Mesenchymal stem cell (in vitro differentiated cells and primary cell): Measurements from ENCODE around the gene IFRD1.

Experiments
- DNase-seq: peaks from one replicate; pipeline ENCODE4 v3.0.0-alpha.2; 2013
- H2AFZ ChIP-seq: one replicate; pipeline ENCODE4 v1.6.1; 2013; ENCODE audit warnings: low read depth, mild to moderate bottlenecking, control low read depth, inconsistent platforms, low read length, moderate library complexity
- H2AK5ac ChIP-seq: 2 replicates; pipeline ENCODE4 v1.6.1; 2013; ENCODE audit warnings: low read length, moderate library complexity, mild to moderate bottlenecking, inconsistent platforms; ENCODE audit not compliant: severe bottlenecking
- H2BK120ac ChIP-seq: one replicate; pipeline ENCODE4 v1.6.1; 2013; ENCODE audit warnings: low read depth, mild to moderate bottlenecking, inconsistent platforms, low read length, moderate library complexity
- H2BK12ac ChIP-seq, 2 experiments: one replicate each; pipeline ENCODE4 v1.6.1; 2013; ENCODE audit warnings: inconsistent platforms in 2 of 2, low read length in 2 of 2, mild to moderate bottlenecking in 2 of 2, moderate library complexity in 2 of 2, control low read depth in 1 of 2
- H2BK15ac ChIP-seq: one replicate; pipeline ENCODE4 v1.6.1; 2013; ENCODE audit warnings: mild to moderate bottlenecking, low read depth, inconsistent platforms; ENCODE audit not compliant: poor library complexity, severe bottlenecking
- H2BK5ac ChIP-seq: 2 replicates; pipeline ENCODE4 v1.6.1; 2013; ENCODE audit warnings: low read depth, mild to moderate bottlenecking, low read length, control low read depth, inconsistent platforms; ENCODE audit not compliant: poor library complexity, severe bottlenecking
- H3K14ac ChIP-seq, 2 experiments: one replicate each; pipeline ENCODE4 v1.6.1; 2013; ENCODE audit warnings: inconsistent platforms in 2 of 2, low read length in 2 of 2, control low read depth in 1 of 2, mild to moderate bottlenecking in 1 of 2, moderate library complexity in 1 of 2
- H3K18ac ChIP-seq, 2 experiments: one replicate each; pipeline ENCODE4 v1.6.1; 2013; ENCODE audit warnings: inconsistent platforms in 2 of 2, low read length in 2 of 2, control low read depth in 1 of 2, low read depth in 1 of 2, mild to moderate bottlenecking in 1 of 2
- H3K23ac ChIP-seq, 2 experiments: one replicate each; pipeline ENCODE4 v1.6.1; 2013; ENCODE audit warnings: inconsistent platforms in 2 of 2, low read length in 2 of 2, mild to moderate bottlenecking in 2 of 2, moderate library complexity in 2 of 2, control low read depth in 1 of 2
- H3K27ac ChIP-seq: 2 replicates; pipeline ENCODE4 v1.5.1; 2013; ENCODE audit warnings: mild to moderate bottlenecking, moderate library complexity, low read length, control low read depth, inconsistent platforms; ENCODE audit not compliant: poor library complexity, severe bottlenecking
- H3K27me3 ChIP-seq, 2 experiments: 2 replicates each; pipeline versions ENCODE4 v1.6.1 to v1.7.0; 2013; ENCODE audit warnings: low read length in 2 of 2, mild to moderate bottlenecking in 2 of 2, moderate library complexity in 2 of 2, control low read depth in 1 of 2, inconsistent platforms in 1 of 2; ENCODE audit not compliant: control insufficient read depth in 1 of 2, insufficient read depth in 1 of 2
- H3K36me3 ChIP-seq, 2 experiments: 2 replicates each; pipeline versions ENCODE4 v1.6.1 to v1.7.0; 2013; ENCODE audit warnings: low read length in 2 of 2, control low read depth in 1 of 2, inconsistent platforms in 1 of 2, low read depth in 1 of 2, mild to moderate bottlenecking in 1 of 2; ENCODE audit not compliant: insufficient read depth in 2 of 2, control insufficient read depth in 1 of 2
- H3K4ac ChIP-seq, 2 experiments: one replicate each; pipeline ENCODE4 v1.6.1; 2013; ENCODE audit warnings: inconsistent platforms in 2 of 2, low read length in 2 of 2, mild to moderate bottlenecking in 2 of 2, moderate library complexity in 2 of 2, control low read depth in 1 of 2, low read depth in 1 of 2
- H3K4me1 ChIP-seq: 2 replicates; pipeline ENCODE4 v1.6.1; 2013; ENCODE audit warnings: low read depth, low read length, control low read depth; ENCODE audit not compliant: control insufficient read depth, insufficient read depth
- H3K4me2 ChIP-seq: 2 replicates; pipeline ENCODE4 v1.6.1; 2013; ENCODE audit warnings: low read length, mild to moderate bottlenecking, inconsistent platforms; ENCODE audit not compliant: poor library complexity, severe bottlenecking
- H3K4me3 ChIP-seq, 2 experiments: 2 replicates each; pipeline versions ENCODE4 v1.5.1 to v1.7.0; 2013; ENCODE audit warnings: low read length in 2 of 2, mild to moderate bottlenecking in 2 of 2, control low read depth in 1 of 2, low read depth in 1 of 2; ENCODE audit not compliant: insufficient read depth in 1 of 2
- H3K79me1 ChIP-seq: replicated peaks from 2 replicates; pipeline ENCODE4 v1.6.1; 2013; ENCODE audit warnings: mild to moderate bottlenecking, control low read depth, low read length, inconsistent platforms; ENCODE audit not compliant: poor library complexity, severe bottlenecking
- H3K9ac ChIP-seq: 2 replicates; pipeline ENCODE4 v1.7.0; 2013; ENCODE audit warnings: mild to moderate bottlenecking, low read length, moderate library complexity
- H3K9me3 ChIP-seq: 2 replicates; pipeline ENCODE4 v1.7.0; 2013; ENCODE audit warnings: mild to moderate bottlenecking, low read length; ENCODE audit not compliant: control insufficient read depth
- H4K8ac ChIP-seq: one replicate; pipeline ENCODE4 v1.6.1; 2013; ENCODE audit warnings: inconsistent platforms, mild to moderate bottlenecking, low read length, moderate library complexity
- H4K91ac ChIP-seq: one replicate; pipeline ENCODE4 v1.6.1; 2013; ENCODE audit warnings: mild to moderate bottlenecking, low read length, inconsistent platforms
- WGBS: methylation state at CpG from one replicate; pipeline ENCODE4 v1.1.7; 2013; ENCODE audit warnings: mixed read lengths; 5-methylcytosine and 5-hydroxymethylcytosine counted together

IFRD1 gene

GRCh38 chr7:112492186-112492585 lies 41.9 kb downstream of the IFRD1 start:
- Histone ChIP-seq H2BK15ac (no peak overlapping the region), H3K23ac (no peak overlapping the region), H2AK5ac (no peak overlapping the region), H3K9me3 (no peaks in the 10 kb centered on the region), H3K4me2 (no peak overlapping the region), H3K9ac (no peak overlapping the region), H2AFZ (no peak overlapping the region), H3K4ac (no peak overlapping the region), H4K8ac (no peak overlapping the region), H3K27me3 (no peaks in the 10 kb centered on the region), H2BK5ac (no peak overlapping the region), H3K79me1 (no peaks in the 10 kb centered on the region), H2BK12ac (no peak overlapping the region), H3K18ac (no peak overlapping the region), H3K4me3 (no peak overlapping the region), H3K36me3 (peaks cover 6 to 16% of the 10 kb centered on the region in 2 experiments), H2BK120ac (no peak overlapping the region), H4K91ac (no peak overlapping the region), H3K4me1 (no peaks in the 10 kb centered on the region), H3K14ac (no peak overlapping the region), H3K27ac (no peak overlapping the region)
- 97% methylated on average over 2 of the region's 2 CpGs for WGBS
- no peak for DNase-seq

- Histone ChIP-seq H4K8ac (no peak overlapping the region), H2BK12ac (no peak overlapping the region), H3K9ac (no peak overlapping the region), H3K4ac (no peak overlapping the region), H2BK5ac (no peak overlapping the region), H3K23ac (no peak overlapping the region), H3K14ac (no peak overlapping the region), H3K9me3 (no peaks in the 10 kb centered on the region), H3K79me1 (no peaks in the 10 kb centered on the region), H3K4me3 (no peak overlapping the region), H3K27me3 (no peaks in the 10 kb centered on the region), H3K18ac (no peak overlapping the region), H2BK120ac (no peak overlapping the region), H3K36me3 (peaks cover 3 to 9% of the 10 kb centered on the region in 2 experiments), H2AFZ (no peak overlapping the region), H3K27ac (no peak overlapping the region), H3K4me1 (no peaks in the 10 kb centered on the region), H3K4me2 (no peak overlapping the region), H4K91ac (no peak overlapping the region), H2BK15ac (no peak overlapping the region), H2AK5ac (no peak overlapping the region)
- DNase-seq = no peak
- 94% methylated on average over 2 of the region's 2 CpGs for WGBS
These were observed 44.4 kb downstream of the IFRD1 start for GRCh38 chr7:112494656-112495055.

DNA sequence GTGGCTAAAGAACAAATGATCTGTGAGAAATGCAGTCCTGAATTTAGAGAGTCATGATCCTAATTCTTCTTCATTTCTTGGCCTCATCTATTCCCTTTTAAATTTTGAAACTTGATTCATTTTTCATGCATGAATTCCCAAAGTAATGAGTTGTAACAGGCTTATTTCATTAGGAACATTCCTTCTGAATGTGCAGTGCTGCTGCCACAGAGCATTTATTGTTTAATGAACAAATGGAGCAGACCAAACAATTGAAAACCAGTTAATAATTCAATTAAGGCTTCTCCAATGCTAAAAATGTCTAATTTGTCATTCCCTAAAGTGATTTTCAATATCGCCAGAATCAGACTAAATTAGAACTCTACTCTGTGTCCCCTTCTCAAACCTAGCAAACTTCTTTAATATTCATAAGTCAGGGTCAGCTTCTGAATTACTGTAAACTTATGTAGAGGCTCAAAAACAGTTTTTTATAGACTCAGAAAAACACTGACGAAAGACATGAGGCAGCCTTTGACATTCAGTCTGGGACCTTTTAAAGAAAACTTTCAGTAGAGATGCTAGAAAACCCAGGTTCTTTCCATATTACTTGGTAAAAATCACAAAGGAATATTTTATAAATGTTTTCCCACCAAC lies 45.0 kb downstream of the IFRD1 start:
- no peaks in the 10 kb centered on the region for H3K9me3 ChIP-seq
- H3K9ac ChIP-seq = peak overlapping the region; percentile 38
- no peak for DNase-seq
- H2AK5ac ChIP-seq = no peak overlapping the region
- H3K4ac ChIP-seq = no peak overlapping the region
- H3K79me1 ChIP-seq = no peaks in the 10 kb centered on the region
- H3K4me3 ChIP-seq = peak overlapping the region in 1 of 2 experiments; percentile 0
- H4K91ac ChIP-seq = no peak overlapping the region
- no peak overlapping the region for H2BK12ac ChIP-seq
- no peak overlapping the region for H2AFZ ChIP-seq
- H3K36me3 ChIP-seq = peaks cover 0 to 3% of the 10 kb centered on the region in 2 experiments
- no peak overlapping the region for H3K18ac ChIP-seq
- H2BK120ac ChIP-seq = no peak overlapping the region
- no peak overlapping the region for H4K8ac ChIP-seq
- 100% methylated on average over 1 of the region's 2 CpGs for WGBS
- H3K27ac ChIP-seq = no peak overlapping the region
- no peak overlapping the region for H2BK5ac ChIP-seq
- H3K27me3 ChIP-seq = no peaks in the 10 kb centered on the region
- H3K4me2 ChIP-seq = no peak overlapping the region
- no peaks in the 10 kb centered on the region for H3K4me1 ChIP-seq
- H2BK15ac ChIP-seq = no peak overlapping the region
- no peak overlapping the region for H3K14ac ChIP-seq
- H3K23ac ChIP-seq = no peak overlapping the region

DNA sequence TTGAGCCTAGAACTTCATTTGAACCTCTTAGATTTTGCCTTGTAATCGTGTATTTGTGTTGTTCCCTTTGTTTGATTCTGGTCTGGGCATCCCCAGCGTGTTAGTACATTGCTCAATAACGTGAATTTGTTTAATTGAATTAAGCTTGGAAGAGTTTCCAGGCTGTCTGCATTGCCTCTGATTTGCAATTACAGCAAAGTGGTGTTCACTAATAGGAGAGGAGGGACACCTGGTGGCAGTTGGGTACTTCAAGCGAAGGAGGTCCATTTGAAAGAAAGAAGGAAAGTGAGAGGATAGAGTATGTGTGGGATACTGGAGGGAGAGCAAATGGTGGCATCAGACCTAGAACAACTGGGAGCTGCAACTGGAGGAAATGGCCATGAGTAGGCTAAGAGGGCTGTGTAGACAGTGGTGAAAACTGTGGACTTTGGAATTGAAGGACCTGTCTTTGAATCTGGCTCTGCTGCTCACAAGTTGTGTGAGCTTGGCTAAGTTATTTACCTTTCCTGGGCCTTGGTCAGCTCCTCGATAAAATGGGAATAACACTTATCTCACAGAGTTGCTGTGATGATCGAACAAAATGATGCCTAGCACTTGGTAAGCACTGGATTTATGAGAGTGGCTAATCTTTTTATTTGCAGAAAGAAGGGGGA lies 45.7 kb downstream of the IFRD1 start:
- H4K8ac ChIP-seq = no peak overlapping the region
- no peak overlapping the region for H2BK5ac ChIP-seq
- no peak overlapping the region for H3K4me2 ChIP-seq
- no peak overlapping the region for H3K4me3 ChIP-seq
- no peak overlapping the region for H3K23ac ChIP-seq
- H2AFZ ChIP-seq = no peak overlapping the region
- DNase-seq = peak; percentile 74
- H3K27ac ChIP-seq = no peak overlapping the region
- no peak overlapping the region for H3K14ac ChIP-seq
- peak overlapping the region; percentile 38 for H3K9ac ChIP-seq
- no peak overlapping the region for H2BK12ac ChIP-seq
- H3K18ac ChIP-seq = no peak overlapping the region
- no peak overlapping the region for H2BK15ac ChIP-seq
- H3K79me1 ChIP-seq = no peaks in the 10 kb centered on the region
- no peaks in the 10 kb centered on the region for H3K36me3 ChIP-seq
- no peaks in the 10 kb centered on the region for H3K9me3 ChIP-seq
- no peak overlapping the region for H2AK5ac ChIP-seq
- H2BK120ac ChIP-seq = no peak overlapping the region
- H3K27me3 ChIP-seq = no peaks in the 10 kb centered on the region
- H3K4me1 ChIP-seq = no peaks in the 10 kb centered on the region
- H3K4ac ChIP-seq = no peak overlapping the region
- WGBS = 55% methylated on average over 6 of the region's 6 CpGs
- no peak overlapping the region for H4K91ac ChIP-seq
